Nephron (organoid): Measurements from ENCODE around the gene SMTNL1.

Experiments used
- H3K27ac Mint-ChIP-seq, 3 experiments: 2 replicates each; pipeline ENCODE4 v1.8.0; 2020; ENCODE audit warnings: mixed read lengths in 3 of 3, mild to moderate bottlenecking in 2 of 3, moderate library complexity in 1 of 3
- H3K27me3 Mint-ChIP-seq: 2 replicates; pipeline ENCODE4 v1.8.0; 2021; ENCODE audit warnings: low read depth, mild to moderate bottlenecking, moderate library complexity, mixed read lengths
- H3K36me3 Mint-ChIP-seq: 2 replicates; pipeline ENCODE4 v1.8.0; 2020; ENCODE audit warnings: low read depth, mixed read lengths
- H3K4me1 Mint-ChIP-seq: 2 replicates; pipeline ENCODE4 v1.8.0; 2020; ENCODE audit warnings: mixed read lengths
- H3K4me3 Mint-ChIP-seq, 3 experiments: 2 replicates each; pipeline ENCODE4 v1.8.0; 2020; ENCODE audit warnings: mild to moderate bottlenecking in 3 of 3, mixed read lengths in 3 of 3, moderate library complexity in 2 of 3
- H3K9me3 Mint-ChIP-seq: 2 replicates; pipeline ENCODE4 v1.8.0; 2020; ENCODE audit warnings: mixed read lengths
- TF ChIP-seq, protein P1 (sequence below), 3 experiments: fragments of 200-600 bp; sonication (generic); IDR thresholded peaks; one replicate each; pipeline ENCODE4 v1.5.0; 2021; ENCODE audit warnings: antibody characterized with exemption in 3 of 3; ENCODE audit not compliant: unreplicated experiment in 3 of 3

The SMTNL1 gene

DNA sequence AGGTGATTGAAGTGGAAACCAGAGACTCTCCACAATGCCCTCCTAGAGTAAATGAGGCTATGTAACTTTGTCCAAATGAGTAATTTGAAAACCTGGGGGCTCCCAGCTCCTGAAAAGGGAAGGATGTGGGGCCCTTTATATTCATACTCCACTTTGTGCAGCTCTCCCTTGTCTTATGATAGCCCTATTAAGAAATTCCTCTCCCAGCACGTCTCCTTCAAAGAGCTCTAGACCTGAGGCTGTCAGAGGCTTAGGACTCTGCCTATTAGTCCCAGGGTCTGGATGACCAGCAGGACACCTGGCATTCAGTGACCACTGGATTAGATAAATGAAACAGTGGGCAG, 24.0 kb upstream of the SMTNL1 start:
- peaks cover 2% of the 10 kb centered on the region for H3K9me3 Mint-ChIP-seq
- no peaks in the 10 kb centered on the region for H3K4me1 Mint-ChIP-seq
- TF ChIP-seq, protein P1, sequence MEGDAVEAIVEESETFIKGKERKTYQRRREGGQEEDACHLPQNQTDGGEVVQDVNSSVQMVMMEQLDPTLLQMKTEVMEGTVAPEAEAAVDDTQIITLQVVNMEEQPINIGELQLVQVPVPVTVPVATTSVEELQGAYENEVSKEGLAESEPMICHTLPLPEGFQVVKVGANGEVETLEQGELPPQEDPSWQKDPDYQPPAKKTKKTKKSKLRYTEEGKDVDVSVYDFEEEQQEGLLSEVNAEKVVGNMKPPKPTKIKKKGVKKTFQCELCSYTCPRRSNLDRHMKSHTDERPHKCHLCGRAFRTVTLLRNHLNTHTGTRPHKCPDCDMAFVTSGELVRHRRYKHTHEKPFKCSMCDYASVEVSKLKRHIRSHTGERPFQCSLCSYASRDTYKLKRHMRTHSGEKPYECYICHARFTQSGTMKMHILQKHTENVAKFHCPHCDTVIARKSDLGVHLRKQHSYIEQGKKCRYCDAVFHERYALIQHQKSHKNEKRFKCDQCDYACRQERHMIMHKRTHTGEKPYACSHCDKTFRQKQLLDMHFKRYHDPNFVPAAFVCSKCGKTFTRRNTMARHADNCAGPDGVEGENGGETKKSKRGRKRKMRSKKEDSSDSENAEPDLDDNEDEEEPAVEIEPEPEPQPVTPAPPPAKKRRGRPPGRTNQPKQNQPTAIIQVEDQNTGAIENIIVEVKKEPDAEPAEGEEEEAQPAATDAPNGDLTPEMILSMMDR (IDR thresholded peaks at IDR 0.05; ENCODE audit: unreplicated experiment in 3 of 3) = no peak
- H3K4me3 Mint-ChIP-seq = peak overlapping the region; percentile 76 to 89 (median 79)
- H3K27ac Mint-ChIP-seq = no peak overlapping the region
- no peaks in the 10 kb centered on the region for H3K36me3 Mint-ChIP-seq
- H3K27me3 Mint-ChIP-seq = peaks cover 32% of the 10 kb centered on the region

DNA sequence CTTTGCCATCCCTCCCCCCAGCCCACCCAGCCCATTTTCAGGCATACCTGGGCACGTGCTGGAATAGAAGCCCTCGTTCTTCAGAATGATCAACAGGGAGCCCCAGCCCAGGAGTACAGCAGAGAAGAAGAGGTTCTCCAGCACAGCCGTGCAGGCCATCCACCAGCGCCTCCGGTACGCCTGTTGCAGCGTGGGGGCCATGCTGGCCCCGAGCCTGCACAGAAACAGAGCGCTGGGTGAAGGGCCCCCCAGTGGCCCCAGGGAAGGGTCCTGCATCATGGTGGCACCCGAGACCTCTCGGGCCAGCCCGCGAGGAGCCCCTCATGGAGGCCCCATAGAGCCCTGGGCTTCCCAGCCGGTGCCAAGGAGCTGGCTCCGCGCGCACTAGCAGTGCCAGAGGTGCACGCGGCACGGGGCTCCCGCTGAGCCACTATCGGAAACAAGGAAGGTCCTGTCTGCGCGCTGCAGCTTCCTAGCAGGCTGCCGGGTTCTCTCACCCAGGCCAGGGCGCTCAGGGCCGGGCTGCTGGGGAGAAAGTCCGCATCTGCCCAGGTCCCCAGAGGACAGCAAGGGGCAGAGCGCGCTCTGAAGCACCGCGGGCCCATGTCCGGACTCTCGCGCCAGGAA, 23.4 kb upstream of the SMTNL1 start:
- peaks cover 2% of the 10 kb centered on the region for H3K9me3 Mint-ChIP-seq
- no peak overlapping the region for H3K27ac Mint-ChIP-seq
- TF ChIP-seq, protein P1 (IDR thresholded peaks at IDR 0.05; ENCODE audit: unreplicated experiment in 3 of 3) = no peak
- H3K36me3 Mint-ChIP-seq = no peaks in the 10 kb centered on the region
- peaks cover 32% of the 10 kb centered on the region for H3K27me3 Mint-ChIP-seq
- H3K4me1 Mint-ChIP-seq = no peaks in the 10 kb centered on the region
- H3K4me3 Mint-ChIP-seq = peak overlapping the region; percentile 96 to 97 (median 96)

DNA sequence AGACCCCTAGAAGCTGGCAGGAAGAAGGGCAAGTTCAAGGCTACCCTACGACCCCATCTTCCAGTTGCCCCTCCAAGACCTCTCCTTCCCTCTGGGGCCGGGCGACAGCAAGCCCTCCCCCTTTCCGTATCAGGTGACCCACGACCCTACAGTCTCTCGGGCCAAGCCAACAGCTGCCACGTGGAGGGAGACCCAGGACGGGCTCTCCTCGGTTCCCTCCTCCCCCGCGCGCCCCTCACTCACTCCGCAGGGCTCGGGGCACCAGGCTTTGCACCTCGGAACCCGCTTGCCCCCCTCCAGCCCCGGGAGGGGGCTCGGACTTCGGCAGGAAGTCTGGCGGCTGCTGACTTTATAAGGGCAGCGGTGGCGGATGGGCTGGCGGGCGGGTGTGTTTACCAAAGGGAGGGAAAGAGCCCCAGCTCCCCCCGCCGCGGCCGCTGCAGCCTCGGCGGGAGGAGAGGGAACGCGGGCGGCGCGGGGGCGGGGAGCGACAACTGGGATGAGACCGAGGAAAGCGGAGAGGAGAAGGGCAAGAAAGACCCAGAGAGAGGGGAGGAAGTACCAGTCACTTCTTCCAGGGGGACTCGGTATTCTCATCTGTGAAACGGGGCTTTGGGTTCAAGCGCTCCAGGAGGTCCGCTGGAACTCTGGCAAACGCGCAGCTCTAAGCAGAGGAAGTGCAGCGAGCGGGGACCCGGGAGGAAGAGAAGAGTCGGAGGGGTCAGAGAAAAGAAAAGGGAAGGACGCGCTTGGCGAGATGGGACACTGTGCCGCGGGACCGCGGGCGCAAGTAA, 22.7 kb upstream of the SMTNL1 start:
- H3K36me3 Mint-ChIP-seq = no peaks in the 10 kb centered on the region
- peaks cover 2% of the 10 kb centered on the region for H3K9me3 Mint-ChIP-seq
- no peaks in the 10 kb centered on the region for H3K4me1 Mint-ChIP-seq
- H3K27me3 Mint-ChIP-seq = peaks cover 32% of the 10 kb centered on the region
- TF ChIP-seq, protein P1 (IDR thresholded peaks at IDR 0.05; ENCODE audit: unreplicated experiment in 3 of 3) = no peak
- peak overlapping the region; percentile 96 to 97 (median 96) for H3K4me3 Mint-ChIP-seq
- peak overlapping the region in 1 of 3 experiments; percentile 83 for H3K27ac Mint-ChIP-seq

DNA sequence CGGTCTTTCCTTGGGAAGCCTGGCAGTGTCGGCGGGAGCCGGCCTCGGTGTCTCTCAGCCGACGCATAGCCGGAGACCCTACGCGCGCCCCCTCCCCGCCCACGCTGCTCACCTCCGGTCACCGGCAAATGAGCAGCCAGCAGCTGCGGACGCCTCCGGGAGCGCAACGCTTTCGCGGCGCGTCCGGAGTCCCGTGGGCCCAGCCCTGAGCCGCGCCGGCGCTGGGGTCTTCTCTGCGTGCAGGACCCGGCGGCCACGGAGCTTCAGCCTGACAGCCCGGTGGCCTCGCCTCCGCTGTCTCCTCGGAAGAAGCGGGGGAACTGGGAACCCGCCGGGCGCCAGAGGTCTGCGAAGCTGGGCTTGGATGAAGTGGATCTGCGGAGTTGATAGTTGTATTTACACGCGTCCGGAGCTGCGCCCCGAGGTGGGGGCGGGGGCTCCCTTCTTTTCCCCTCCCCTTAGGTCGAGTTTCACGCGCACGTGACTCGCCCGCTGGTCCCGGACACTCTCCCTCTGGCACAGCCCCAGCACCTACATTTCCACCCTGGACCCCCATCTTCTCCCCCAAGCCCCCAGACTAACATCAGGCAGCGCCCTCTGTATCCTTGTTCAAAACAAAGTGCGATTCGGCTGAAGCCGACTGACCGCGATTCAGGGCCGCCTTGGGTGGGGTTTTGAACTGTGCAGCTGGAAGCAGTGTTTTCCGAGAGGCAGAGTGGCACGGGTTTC, 21.9 kb upstream of the SMTNL1 start, which contains the start of gene SLC43A1:
Gene SLC43A1 (minus strand): TSS at position 371 of the 729 bp plus-strand sequence. CDS start 1,591 bp downstream, outside the sequence.
- Mint-ChIP-seq H3K27ac (peak within 1 kb of the TSS in 2 of 3 experiments; percentile 53 to 83), H3K36me3 (no peaks in the 10 kb centered on the region)

DNA sequence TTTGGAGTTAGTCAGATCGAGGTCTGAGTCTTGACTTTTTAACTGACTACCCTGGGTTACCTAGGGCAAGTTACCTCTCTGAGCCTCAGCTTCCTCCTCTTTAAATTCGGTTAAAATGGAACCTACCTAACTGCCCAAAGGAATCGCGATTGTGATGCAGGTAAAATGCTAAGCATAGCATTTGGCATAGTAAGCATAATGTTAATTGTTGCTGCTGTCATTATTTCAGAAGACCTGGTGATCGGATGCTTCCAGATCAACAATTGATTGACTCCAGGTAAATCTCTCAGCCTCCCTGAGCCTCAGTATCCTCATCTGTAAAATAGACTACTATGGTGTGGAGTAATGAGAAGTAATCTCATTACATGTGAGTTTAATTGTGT, 21.3 kb upstream of the SMTNL1 start:
- Mint-ChIP-seq H3K4me3 (peak overlapping the region; percentile 90 to 96 (median 93)), H3K36me3 (no peaks in the 10 kb centered on the region), H3K4me1 (no peaks in the 10 kb centered on the region), H3K27me3 (peaks cover 31% of the 10 kb centered on the region), H3K9me3 (peaks cover 2% of the 10 kb centered on the region), H3K27ac (peak overlapping the region in 1 of 3 experiments; percentile 14)
- TF ChIP-seq, protein P1 (IDR thresholded peaks at IDR 0.05; ENCODE audit: unreplicated experiment in 3 of 3) = no peak

More for the DNA sequence above, 21.9 kb upstream of the SMTNL1 start, which contains the start of gene SLC43A1:
- peak within 1 kb of the TSS; percentile 96 to 97 (median 96) for H3K4me3 Mint-ChIP-seq
- H3K4me1 Mint-ChIP-seq = no peaks in the 10 kb centered on the region
- peaks cover 31% of the 10 kb centered on the region for H3K27me3 Mint-ChIP-seq
- H3K9me3 Mint-ChIP-seq = peaks cover 2% of the 10 kb centered on the region
- TF ChIP-seq, protein P1 (IDR thresholded peaks at IDR 0.05; ENCODE audit: unreplicated experiment in 3 of 3) = no peak
